HCT116 (cell line): ENCODE results near the gene PLCL2. TPM values are rescaled to one million over a fixed set of nuclear protein-coding genes. Genes with fewer than 3 reads are reported as not detected.

Source experiments
- ATAC-seq: fragments of 200-7000 bp; cut with Tn5 transposase; 2 replicates; pipeline ENCODE4 v1.9.1; 2020; ENCODE audit warnings: mild to moderate bottlenecking, moderate library complexity
- BruUV-seq: library from RNA; stranded (reverse); fragments of 400-500 nt; replicated peaks from 2 replicates; lab custom pipeline; 2021; lab: Mats Ljungman, UMichigan
- CTCF ChIA-PET: fragments of 300-600 bp; sonication (Branson Sonifier 250); formaldehyde crosslinking; loops from one replicate; lab custom pipeline; 2021; ENCODE audit warnings: antibody characterized with exemption; lab: Charles Lee
- POLR2A ChIA-PET: fragments of 300-600, 350-600 bp; sonication (Branson Sonifier 250); formaldehyde crosslinking; loops from one replicate; lab custom pipeline; 2021; ENCODE audit warnings: antibody characterized with exemption; lab: Charles Lee
- RAD21 ChIA-PET, 2 experiments: fragments of 300-600 bp; sonication (Branson Sonifier 250); formaldehyde crosslinking; loops; one replicate each; lab custom pipeline; 2023; ENCODE audit warnings: low total read pairs in 2 of 2; ENCODE audit not compliant: uncharacterized antibody in 2 of 2, unreplicated experiment in 2 of 2, low non-redundant PET in 1 of 2; lab: Charles Lee
- DNase-seq: peaks from one replicate; pipeline ENCODE4 v3.0.0-alpha.2; 2010; ENCODE audit warnings: low read depth, low spot score
- H2AFZ ChIP-seq: fragments of 200-600 bp; shearing (Covaris generic), sonication (generic); 2 replicates; pipeline ENCODE4 v1.6.1; 2017; ENCODE audit warnings: low read depth, mixed run types, mixed read lengths, antibody characterized with exemption, low read length; ENCODE audit not compliant: poor library complexity, severe bottlenecking
- H3K27ac ChIP-seq: 2 replicates; pipeline ENCODE4 v1.5.1; 2012; ENCODE audit warnings: low read depth, low read length
- H3K27me3 ChIP-seq: fragments of 200-600 bp; sonication (generic); 2 replicates; pipeline ENCODE4 v1.6.1; 2016; ENCODE audit warnings: mixed run types, low read length, mixed read lengths; ENCODE audit not compliant: insufficient read depth
- H3K36me3 ChIP-seq, 2 experiments: fragments of 200-500 bp in 1 of 2; fragments of 200-600 bp in 1 of 2; sonication (Bioruptor generic) in 1 of 2; sonication (generic) in 1 of 2; 2 replicates each; pipeline versions ENCODE4 v1.5.1 to v1.6.1; 2014 to 2016; ENCODE audit warnings: low read length in 2 of 2, inconsistent platforms in 1 of 2, mixed read lengths in 1 of 2, mixed run types in 1 of 2; ENCODE audit not compliant: insufficient read depth in 2 of 2, control insufficient read depth in 1 of 2
- H3K4me1 ChIP-seq, 2 experiments: fragments of 200-600 bp in 1 of 2; sonication (generic) in 1 of 2; 2 replicates each; pipeline versions ENCODE4 v1.5.1 to v1.6.1; 2012 to 2017; ENCODE audit warnings: low read length in 2 of 2, inconsistent platforms in 1 of 2, mild to moderate bottlenecking in 1 of 2, mixed read lengths in 1 of 2, mixed run types in 1 of 2, moderate library complexity in 1 of 2; ENCODE audit not compliant: insufficient read depth in 2 of 2, control insufficient read depth in 1 of 2
- H3K4me2 ChIP-seq: fragments of 200-600 bp; sonication (generic); 2 replicates; pipeline ENCODE4 v1.6.1; 2017; ENCODE audit warnings: mixed run types, low read length, mixed read lengths
- H3K4me3 ChIP-seq, 2 experiments: fragments of 200-600 bp in 1 of 2; sonication (generic) in 1 of 2; replicated peaks in 1 of 2; 2 replicates each; pipeline ENCODE4 v1.5.1; 2011 to 2016; ENCODE audit warnings: low read length in 2 of 2, control low read depth in 1 of 2, low read depth in 1 of 2, mild to moderate bottlenecking in 1 of 2, mixed read lengths in 1 of 2, mixed run types in 1 of 2
- H3K79me2 ChIP-seq: fragments of 200-600 bp; sonication (generic); 2 replicates; pipeline ENCODE4 v1.6.1; 2017; ENCODE audit warnings: mild to moderate bottlenecking, mixed run types, low read length, moderate library complexity, mixed read lengths; ENCODE audit not compliant: insufficient read depth
- H3K9ac ChIP-seq: fragments of 200-600 bp; sonication (generic); 2 replicates; pipeline ENCODE4 v1.6.1; 2016; ENCODE audit warnings: low read length, mixed read lengths
- H3K9me2 ChIP-seq: fragments of 200-600 bp; sonication (generic), shearing (Covaris generic); 2 replicates; pipeline ENCODE4 v1.6.1; 2017; ENCODE audit warnings: mixed run types, mild to moderate bottlenecking, moderate library complexity; ENCODE audit not compliant: insufficient read depth
- H3K9me3 ChIP-seq, 2 experiments: fragments of 200-500 bp in 1 of 2; fragments of 200-600 bp in 1 of 2; sonication (Bioruptor generic) in 1 of 2; sonication (generic) in 1 of 2; 2 replicates each; pipeline ENCODE4 v1.6.1; 2014 to 2017; ENCODE audit warnings: low read length in 2 of 2, mixed read lengths in 2 of 2, inconsistent platforms in 1 of 2, low read depth in 1 of 2, mild to moderate bottlenecking in 1 of 2, mixed run types in 1 of 2, moderate library complexity in 1 of 2; ENCODE audit not compliant: control insufficient read depth in 1 of 2, insufficient read depth in 1 of 2
- H4K20me1 ChIP-seq: fragments of 200-600 bp; sonication (generic), shearing (Covaris generic); 2 replicates; pipeline ENCODE4 v1.6.1; 2017; ENCODE audit warnings: mixed run types, mild to moderate bottlenecking, moderate library complexity; ENCODE audit not compliant: insufficient read depth
- CBX3 ChIP-seq: IDR thresholded peaks from 2 replicates; pipeline ENCODE4 v1.6.1; 2012; ENCODE audit warnings: low read depth
- EGR1 ChIP-seq: IDR thresholded peaks from 2 replicates; pipeline ENCODE4 v1.6.1; 2012; ENCODE audit warnings: low read depth
- EZH2 ChIP-seq: fragments of 200-600 bp; sonication (generic); IDR thresholded peaks from 2 replicates; pipeline ENCODE4 v1.6.1; 2017; ENCODE audit warnings: antibody characterized with exemption, mixed run types
- EZH2phosphoT487 ChIP-seq: fragments of 200-600 bp; IDR thresholded peaks from 2 replicates; pipeline ENCODE4 v1.6.1; 2018; ENCODE audit warnings: antibody characterized with exemption, borderline replicate concordance
- FOSL1 ChIP-seq: IDR thresholded peaks from 2 replicates; pipeline ENCODE4 v1.6.1; 2012; ENCODE audit warnings: low read depth
- JUND ChIP-seq: IDR thresholded peaks from 2 replicates; pipeline ENCODE4 v1.6.1; 2012
- POLR2A ChIP-seq: IDR thresholded peaks from 2 replicates; pipeline ENCODE4 v1.7.0; 2011; ENCODE audit warnings: borderline replicate concordance; ENCODE audit not compliant: insufficient read depth, insufficient read length; ENCODE audit errors: extremely low read depth
- RAD21 ChIP-seq: IDR thresholded peaks from 2 replicates; pipeline ENCODE4 v1.6.1; 2012; ENCODE audit warnings: low read depth, mild to moderate bottlenecking
- SRF ChIP-seq: IDR thresholded peaks from 2 replicates; pipeline ENCODE4 v1.6.1; 2012; ENCODE audit warnings: low read depth
- TCF7L2 ChIP-seq: IDR thresholded peaks from 2 replicates; pipeline ENCODE4 v1.7.0; 2011; ENCODE audit warnings: borderline replicate concordance, inconsistent platforms; ENCODE audit not compliant: insufficient read depth, insufficient read length; ENCODE audit errors: extremely low read depth
- ZFX ChIP-seq: fragments of 450-650 bp; IDR thresholded peaks from 2 replicates; pipeline ENCODE4 v1.6.1; 2017
- ZNF274 ChIP-seq: fragments of 200-500 bp; sonication (Bioruptor generic); IDR thresholded peaks from 2 replicates; pipeline ENCODE4 v1.6.1; 2014; ENCODE audit warnings: mild to moderate bottlenecking, low read depth, low read length, inconsistent platforms
- intact Hi-C: fragments of 100-400 bp; cut with micrococcal nuclease; formaldehyde crosslinking; loops from 2 replicates; pipeline ENCODE4 v1.10.0; 2022
- total RNA-seq: library from RNA; stranded (reverse); gene quantifications from one replicate; pipeline ENCODE4 v1.2.1, GENCODE V29; 2021; ENCODE audit not compliant: unreplicated experiment
- TF ChIP-seq, protein P1 (sequence below): IDR thresholded peaks from 2 replicates; pipeline ENCODE4 v1.6.1; 2012

The PLCL2 gene
- total RNA-seq, 1 experiment from 2014 or later: 2.2 TPM

DNA sequence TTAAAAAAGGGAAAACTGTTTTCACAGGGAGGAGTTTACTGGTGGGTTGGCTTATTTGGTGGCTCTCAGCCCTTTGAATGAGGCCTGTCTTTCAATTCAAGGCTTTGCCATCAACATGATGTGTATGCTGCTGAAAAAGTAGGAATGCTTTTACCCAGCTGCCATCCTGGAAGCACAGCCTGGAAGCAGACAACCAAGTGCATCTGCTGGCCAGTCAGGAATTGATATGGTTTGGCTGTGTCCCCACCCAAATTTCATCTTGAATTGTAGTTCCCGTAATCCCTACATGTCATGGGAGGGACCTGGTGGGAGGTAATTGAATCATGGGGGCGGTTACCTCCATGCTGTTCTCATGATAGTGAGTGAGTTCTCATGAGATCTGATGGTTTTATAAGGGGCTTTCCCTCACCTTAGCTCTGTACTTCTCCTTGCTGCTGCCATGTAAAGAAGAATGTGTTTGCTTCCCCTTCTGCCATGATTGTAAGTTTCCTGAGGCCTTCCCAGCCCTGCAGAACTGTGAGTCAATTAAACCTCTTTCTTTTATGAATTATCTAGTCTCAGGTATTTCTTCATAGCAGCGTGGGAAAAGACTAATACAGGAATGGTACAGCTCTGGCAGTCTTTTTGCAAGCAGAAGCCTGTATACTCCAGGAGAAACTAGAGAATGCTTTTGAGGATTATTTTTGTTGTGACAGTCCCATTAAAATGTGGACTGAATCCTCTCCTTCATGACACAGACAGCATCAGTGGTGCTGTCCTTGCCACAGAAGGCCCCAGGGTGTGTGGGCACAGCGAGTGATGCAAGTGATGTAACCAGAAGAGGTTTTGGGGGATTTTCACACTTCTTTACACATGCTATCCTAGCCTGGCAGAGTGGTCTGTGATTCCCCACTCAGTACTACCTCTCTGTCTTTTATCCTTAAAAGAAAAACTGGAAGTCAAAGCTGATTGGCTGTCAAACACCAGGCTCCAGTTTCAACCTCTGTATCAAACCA lies 20.0 kb downstream of the PLCL2 start:
- ChIA-PET CTCF (no interaction called here), POLR2A (no interaction called here), RAD21 (no interaction called here)
- intact Hi-C loops: no loop called here
- Histone ChIP-seq H3K27me3 (no peaks in the 10 kb centered on the region), H3K4me2 (no peak overlapping the region), H3K27ac (no peak overlapping the region), H3K79me2 (no peaks in the 10 kb centered on the region), H3K4me3 (no peak overlapping the region), H4K20me1 (no peaks in the 10 kb centered on the region), H3K9me2 (no peaks in the 10 kb centered on the region), H2AFZ (no peak overlapping the region), H3K4me1 (peaks cover 20 to 22% of the 10 kb centered on the region in 2 experiments), H3K9ac (no peak overlapping the region), H3K9me3 (no peaks in the 10 kb centered on the region), H3K36me3 (no peaks in the 10 kb centered on the region)
- DNase-seq (no peak), ATAC-seq (no peak)
- BruUV-seq: no TSS peak
- TF ChIP-seq EZH2phosphoT487 (no peak), SRF (no peak), ZFX (no peak), JUND (no peak), EGR1 (no peak), ZNF274 (no peak), EZH2 (no peak), POLR2A (no peak), CBX3 (no peak), FOSL1 (no peak), TCF7L2 (no peak), RAD21 (no peak)
- TF ChIP-seq, protein P1, sequence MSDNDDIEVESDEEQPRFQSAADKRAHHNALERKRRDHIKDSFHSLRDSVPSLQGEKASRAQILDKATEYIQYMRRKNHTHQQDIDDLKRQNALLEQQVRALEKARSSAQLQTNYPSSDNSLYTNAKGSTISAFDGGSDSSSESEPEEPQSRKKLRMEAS: no peak
